ENCODE data around the gene C1orf105.
"Not testable (repeated sequence)": the region's sequence is repeated elsewhere in the genome, so short reads cannot be mapped to it uniquely, and the experiment has no call there.

Gene C1orf105

DNA sequence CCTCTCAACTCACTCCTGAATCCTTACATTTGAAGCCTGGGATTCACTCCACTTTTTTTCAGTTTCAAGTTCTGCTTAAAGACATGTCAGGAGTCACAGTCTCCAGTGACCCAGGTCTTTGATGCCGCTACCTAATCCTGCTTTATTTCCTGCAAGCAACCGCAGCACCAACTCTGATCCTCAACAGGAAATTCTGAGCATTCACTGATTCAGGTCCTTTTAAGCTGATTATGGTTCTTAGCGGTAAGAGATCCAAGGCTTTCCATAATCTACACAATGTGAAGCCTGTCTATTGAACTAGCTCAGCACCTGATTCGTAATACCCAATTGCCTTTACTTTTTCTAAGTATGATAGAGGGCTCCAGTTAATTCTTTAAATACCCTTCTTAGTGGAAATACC, 67.1 kb downstream of the C1orf105 start:
- DNase-seq (ENCODE audit: low read depth), result no peak

DNA sequence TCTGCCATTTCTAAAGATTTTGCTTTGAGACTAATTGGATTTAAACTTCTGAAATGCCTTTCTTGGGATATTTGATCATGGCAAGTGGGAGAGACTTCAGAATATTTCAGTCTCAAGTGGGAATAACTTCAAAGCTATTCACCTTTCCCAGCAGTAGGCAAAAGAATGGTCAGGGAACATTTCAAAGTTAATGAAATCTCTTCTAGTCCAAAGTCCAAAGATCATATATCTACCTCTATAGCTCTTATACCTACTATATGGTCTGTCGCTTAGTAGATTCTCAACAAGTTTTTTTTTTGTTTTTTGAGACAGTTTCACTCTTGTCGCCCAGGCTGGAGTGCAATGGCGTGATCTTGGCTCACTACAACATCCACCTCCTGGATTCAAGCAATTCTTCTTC, 67.9 kb downstream of the C1orf105 start:
- no peak for DNase-seq (ENCODE audit: low read depth)

- no peak for DNase-seq (ENCODE audit: low read depth)
These were observed 69.4 kb downstream of the C1orf105 start for GRCh38 chr1:172489847-172490246.

GRCh38 chr1:172492421-172492820, 71.9 kb downstream of the C1orf105 start:
- no peak for DNase-seq (ENCODE audit: low read depth)

- DNase-seq (ENCODE audit: low read depth), result no peak
These were observed 73.7 kb downstream of the C1orf105 start for GRCh38 chr1:172494166-172494565.

- not testable (repeated sequence) for DNase-seq (ENCODE audit: low read depth)
These were observed 75.6 kb downstream of the C1orf105 start for GRCh38 chr1:172496127-172496526.

DNA sequence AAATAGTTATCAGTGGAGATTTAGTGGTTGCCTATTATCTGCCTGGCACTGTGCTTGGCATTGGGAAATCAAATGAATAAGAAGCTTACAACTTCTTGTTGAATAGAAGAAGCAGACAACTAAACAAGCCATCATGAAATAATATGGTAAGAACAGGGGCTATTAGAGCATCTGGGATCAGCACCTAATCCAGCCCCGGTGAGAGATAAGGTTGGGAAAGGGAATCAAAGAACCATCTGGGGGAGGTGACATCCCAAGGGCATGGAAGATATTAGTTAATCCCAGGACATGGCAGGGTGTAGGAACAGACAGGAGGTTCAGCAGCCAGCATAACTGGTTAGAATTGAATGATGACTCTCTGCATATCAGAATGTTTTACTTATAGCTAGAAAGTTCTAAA, 76.2 kb downstream of the C1orf105 start:
- no peak for DNase-seq (ENCODE audit: low read depth)

DNA sequence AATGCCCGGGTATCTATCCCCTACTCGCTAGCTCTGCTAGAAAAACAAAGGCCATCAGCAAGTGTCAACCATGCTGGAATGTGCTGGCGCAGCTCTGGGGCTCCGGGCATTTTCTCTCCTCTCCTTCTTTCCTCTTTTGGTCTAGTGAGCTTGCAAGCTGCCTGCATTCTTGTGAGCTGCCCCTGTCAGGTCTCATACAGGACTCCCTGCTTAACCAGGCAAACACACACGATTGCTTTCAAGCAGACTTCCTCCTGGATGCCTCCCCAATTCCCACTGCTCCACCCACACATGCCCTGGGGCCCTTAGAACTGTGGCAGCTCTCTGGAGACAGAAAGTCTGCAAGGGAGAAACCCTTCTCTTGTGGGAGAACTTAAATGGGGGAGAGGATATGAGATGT, 76.7 kb downstream of the C1orf105 start:
- DNase-seq (ENCODE audit: low read depth), result no peak

GRCh38 chr1:172498857-172499256, 78.4 kb downstream of the C1orf105 start:
- no peak for DNase-seq (ENCODE audit: low read depth)

DNA sequence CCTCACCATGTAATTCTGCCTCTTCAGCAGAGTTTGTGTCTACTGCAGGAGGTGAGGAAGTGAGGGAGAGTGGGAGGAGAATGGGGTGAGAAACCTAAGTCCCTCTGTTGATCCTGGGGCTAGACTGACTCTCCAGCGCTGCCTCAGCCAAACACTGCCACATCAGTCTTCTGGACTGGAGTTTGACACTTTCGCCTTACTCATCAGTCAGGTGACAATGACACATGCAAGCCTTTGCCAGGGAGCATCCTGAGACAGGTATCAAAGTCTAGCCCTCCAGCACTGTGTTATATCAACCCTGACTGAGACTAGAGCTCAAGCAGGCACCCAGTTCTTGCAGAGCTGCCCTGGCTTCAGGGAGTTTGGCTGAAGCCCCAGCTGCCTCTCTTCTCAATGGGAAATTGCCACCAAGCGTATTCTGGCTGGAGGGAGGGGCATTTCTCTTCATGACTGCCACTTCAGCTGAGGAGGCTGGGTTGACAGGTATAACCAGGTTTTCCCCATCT, 79.2 kb downstream of the C1orf105 start:
- no peak for DNase-seq (ENCODE audit: low read depth)

DNA sequence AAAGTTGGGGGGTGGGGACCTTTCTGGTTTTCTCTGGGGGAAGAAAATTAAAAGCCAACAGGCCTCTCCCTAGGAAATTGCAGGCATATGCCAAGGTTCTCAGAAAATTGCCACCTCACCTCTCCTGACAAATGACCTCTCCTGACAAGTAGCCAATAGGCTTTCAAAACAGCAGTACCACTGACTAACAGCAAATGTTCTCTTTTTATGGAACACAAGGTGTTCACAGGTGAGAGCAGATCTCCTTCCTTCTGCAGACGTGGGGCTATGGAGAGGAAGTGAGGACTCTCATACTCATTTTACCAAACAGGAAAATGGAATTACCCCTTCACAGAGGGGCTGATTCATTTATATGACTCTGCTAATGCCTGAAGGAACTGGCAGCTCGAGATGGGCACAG, 79.7 kb downstream of the C1orf105 start:
- no peak for DNase-seq (ENCODE audit: low read depth)

DNA sequence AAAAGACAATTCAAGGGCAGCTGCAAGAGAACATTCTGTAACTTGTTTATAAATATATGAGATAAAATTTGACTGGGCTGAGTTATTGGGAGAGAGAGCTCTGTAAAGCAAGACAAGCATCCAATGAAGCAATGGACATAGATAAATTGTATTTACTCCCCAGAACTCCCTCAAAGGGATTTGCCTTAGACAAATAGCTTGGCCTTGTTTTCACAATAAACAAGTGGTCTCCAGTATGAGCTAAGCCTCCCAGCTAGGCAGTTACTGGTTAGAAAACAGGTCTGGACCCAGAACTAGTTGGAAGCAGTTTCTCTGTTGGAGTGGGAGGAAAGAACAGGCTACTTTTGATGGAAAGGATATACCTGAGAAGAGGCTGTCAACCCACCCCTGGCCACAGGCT, 87.3 kb downstream of the C1orf105 start:
- no peak for DNase-seq (ENCODE audit: low read depth)

DNA sequence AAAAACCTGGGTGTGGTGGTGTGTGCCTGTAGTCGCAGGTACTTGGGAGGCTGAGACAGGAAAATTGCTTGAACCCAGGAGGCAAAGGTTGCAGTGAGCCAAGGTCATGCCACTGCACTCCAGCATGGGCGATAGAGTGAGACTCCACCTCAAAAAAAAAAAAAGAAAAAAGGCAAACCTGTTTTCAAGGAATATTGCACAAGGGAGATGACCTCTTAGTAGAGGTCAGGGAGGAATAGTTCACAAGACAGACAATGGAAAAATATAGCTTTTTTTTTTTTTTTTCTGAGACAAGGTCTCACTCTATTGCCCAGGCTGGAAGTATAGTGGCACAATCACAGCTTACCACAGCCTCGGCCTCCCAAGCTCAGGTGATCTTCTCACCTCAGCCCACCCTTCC, 90.0 kb downstream of the C1orf105 start:
- DNase-seq (ENCODE audit: low read depth), result no peak

GRCh38 chr1:172512591-172512990, 92.1 kb downstream of the C1orf105 start:
- no peak for DNase-seq (ENCODE audit: low read depth)

DNA sequence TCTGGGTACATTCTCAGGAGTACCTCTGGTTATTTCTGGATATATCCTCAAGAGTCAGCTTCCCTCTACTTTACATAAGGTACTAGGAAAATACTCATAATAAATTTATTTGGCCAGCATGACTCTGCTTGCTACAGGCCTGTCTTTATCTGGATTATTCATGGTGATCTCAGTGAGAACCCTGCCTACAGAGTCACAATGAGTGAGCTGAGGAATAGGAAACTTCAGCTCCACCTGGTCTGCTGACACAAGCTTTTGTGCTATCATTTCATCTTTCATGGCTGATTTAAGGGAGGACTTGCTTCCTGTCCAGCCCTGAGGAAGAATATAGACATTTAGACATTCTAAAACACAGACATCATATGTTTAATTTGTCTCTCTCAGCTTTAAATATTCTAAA, 93.0 kb downstream of the C1orf105 start:
- DNase-seq (ENCODE audit: low read depth), result no peak

DNA sequence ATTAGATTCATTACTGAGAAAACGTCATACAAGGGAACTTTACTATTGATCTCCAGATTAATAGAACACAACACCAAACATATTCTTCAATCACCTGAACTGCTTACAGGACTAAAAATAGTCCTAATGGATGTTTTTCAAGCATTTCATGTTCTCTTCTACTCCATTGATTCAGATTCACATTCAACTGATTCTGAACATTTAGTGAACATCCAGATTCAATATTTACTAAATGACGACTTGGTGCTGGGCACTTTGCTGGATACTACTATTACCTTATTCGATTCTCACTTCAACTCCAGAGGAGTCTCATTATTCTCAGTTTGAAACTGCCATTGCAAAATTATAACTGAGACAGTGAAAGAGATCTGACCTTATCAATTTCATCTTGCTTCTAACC, 93.6 kb downstream of the C1orf105 start:
- DNase-seq (ENCODE audit: low read depth), result no peak

GRCh38 chr1:172515436-172515835, 95.0 kb downstream of the C1orf105 start:
- no peak for DNase-seq (ENCODE audit: low read depth)

- no peak for DNase-seq (ENCODE audit: low read depth)
These were observed 95.4 kb downstream of the C1orf105 start for GRCh38 chr1:172515927-172516326.

DNA sequence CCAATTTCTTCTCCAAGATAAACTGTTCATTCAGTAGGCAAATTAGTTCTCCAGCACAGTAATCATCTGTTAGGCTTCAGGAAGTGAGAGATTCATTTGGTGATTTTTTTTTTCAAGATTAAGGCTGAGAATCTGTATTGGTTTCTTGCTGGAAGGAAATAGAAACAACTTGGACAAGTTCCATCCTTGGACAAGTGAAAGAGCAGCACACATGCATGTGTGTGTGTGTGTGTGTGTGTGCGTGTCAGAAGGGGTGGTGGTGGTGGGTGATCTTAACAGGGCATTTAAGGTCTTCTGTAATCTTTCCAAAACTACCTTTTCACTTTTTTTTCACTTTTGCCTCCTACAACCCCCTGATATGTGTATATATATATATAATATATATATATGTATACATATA, 96.6 kb downstream of the C1orf105 start:
- DNase-seq (ENCODE audit: low read depth), result no peak

DNA sequence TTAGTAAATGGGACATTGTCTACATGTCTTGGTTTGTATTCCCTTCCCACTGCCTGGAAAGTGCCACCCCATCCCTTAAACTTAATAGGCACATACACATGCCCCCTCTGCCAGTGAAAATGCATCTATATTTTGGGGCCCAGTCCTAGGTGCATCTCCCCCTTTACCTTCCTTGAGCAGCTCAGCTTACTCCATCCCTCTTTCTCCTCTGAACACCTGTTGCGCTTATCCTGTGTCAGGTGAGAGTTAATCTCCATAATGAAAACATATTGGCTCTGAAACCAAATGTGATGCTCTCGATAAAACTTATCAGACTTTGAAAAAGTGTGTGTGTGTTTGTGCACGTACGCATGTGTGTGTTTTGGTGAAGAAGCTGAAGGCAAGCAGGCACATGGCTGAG, 97.1 kb downstream of the C1orf105 start:
- DNase-seq (ENCODE audit: low read depth), result no peak

All from T-helper 22 cell (primary cell).